Measurements from ENCODE around the gene FFAR3.

FFAR3 gene

DNA sequence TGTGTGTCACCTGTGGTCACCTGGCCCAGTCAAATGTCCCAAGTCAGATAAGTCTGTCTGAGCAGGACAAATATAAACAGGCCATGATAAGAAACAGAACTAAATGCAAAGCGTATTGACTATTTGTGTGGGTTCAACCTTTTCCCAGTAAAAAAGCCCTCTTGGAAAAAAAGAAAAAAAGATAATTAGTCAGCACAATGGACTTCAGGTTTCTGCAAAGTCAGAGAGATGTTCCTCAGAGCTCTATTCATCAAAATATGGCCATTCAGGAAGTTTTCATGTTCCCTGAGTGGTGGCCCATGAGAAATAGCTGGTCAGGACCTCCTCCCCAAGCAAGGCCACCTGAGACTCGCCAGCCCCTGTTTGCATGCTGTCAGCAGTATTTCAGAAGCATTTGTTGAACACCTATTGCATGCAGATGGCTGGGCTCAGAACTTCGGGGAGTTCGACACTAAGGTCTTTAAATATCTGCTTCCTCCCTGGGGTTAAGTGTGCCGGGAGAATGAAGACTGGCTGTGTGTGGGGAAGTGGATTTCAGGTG is 2.7 kb downstream of the FFAR3 start:
- H3K4me2 ChIP-seq (ENCODE audit: insufficient read depth, low read length), result no peak overlapping the region
- no peak for DNase-seq

DNA sequence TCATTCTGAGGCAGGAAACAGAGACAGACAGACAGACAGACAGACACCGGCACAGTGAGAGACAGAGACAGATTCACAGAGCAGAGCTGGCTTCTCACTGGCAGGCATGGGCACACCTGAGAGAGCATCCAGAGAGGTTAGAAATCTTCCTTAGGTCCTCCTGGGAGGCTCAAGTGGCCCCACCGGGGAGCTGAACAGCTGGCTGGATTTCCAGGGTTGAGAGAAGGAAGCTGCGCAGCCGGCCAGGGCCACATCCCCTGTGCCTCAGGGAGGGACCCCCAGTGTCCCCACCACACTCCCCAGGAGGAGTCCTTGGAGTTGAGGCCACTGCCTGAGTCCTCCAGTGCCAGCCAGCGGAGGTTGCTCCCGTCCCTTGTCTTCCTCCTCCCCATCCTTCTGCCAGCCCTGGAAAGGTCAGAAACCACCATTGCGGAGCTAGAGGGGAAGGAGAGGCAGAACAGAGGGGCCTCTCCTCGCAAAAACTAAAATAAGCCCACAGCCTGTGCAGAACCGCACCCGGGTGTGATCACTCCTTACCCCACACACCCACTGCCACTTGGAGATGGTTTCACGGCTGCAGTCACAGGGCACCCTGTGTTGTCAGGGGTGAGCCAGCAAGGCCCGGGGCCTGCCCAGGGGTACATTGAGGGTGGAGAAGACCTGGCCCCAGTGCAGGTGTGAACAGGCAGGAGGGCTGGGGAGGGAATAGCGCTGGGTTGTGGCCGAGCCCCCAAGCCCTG is 4.2 kb downstream of the FFAR3 start:
- H2AFZ ChIP-seq (ENCODE audit: low read depth, low read length), result no peak overlapping the region
- H3K4me3 ChIP-seq (ENCODE audit: low read depth in 1 of 2, low read length in 2 of 2), result no peak overlapping the region
- ATAC-seq (ENCODE audit: insufficient read depth, low read depth) (no peak), DNase-seq (no peak)
- H3K9ac ChIP-seq (ENCODE audit: low read depth, low read length), result no peak overlapping the region
- H3K4me1 ChIP-seq (ENCODE audit: insufficient read depth, low read length), result no peaks in the 10 kb centered on the region
- TF ChIP-seq EZH2 (IDR thresholded peaks at IDR 0.05; ENCODE audit: borderline replicate concordance, low read depth, low read length, severe bottlenecking), result no peak
- TF ChIP-seq, protein P1, sequence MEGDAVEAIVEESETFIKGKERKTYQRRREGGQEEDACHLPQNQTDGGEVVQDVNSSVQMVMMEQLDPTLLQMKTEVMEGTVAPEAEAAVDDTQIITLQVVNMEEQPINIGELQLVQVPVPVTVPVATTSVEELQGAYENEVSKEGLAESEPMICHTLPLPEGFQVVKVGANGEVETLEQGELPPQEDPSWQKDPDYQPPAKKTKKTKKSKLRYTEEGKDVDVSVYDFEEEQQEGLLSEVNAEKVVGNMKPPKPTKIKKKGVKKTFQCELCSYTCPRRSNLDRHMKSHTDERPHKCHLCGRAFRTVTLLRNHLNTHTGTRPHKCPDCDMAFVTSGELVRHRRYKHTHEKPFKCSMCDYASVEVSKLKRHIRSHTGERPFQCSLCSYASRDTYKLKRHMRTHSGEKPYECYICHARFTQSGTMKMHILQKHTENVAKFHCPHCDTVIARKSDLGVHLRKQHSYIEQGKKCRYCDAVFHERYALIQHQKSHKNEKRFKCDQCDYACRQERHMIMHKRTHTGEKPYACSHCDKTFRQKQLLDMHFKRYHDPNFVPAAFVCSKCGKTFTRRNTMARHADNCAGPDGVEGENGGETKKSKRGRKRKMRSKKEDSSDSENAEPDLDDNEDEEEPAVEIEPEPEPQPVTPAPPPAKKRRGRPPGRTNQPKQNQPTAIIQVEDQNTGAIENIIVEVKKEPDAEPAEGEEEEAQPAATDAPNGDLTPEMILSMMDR (IDR thresholded peaks at IDR 0.05; ENCODE audit: borderline replicate concordance, extremely low read depth, low read length, poor library complexity, severe bottlenecking), result no peak
- no peaks in the 10 kb centered on the region for H3K27me3 ChIP-seq (ENCODE audit: insufficient read depth, low read length, poor library complexity)
- no peaks in the 10 kb centered on the region for H3K36me3 ChIP-seq (ENCODE audit: insufficient read depth, low read length)
- no peak overlapping the region for H3K27ac ChIP-seq (ENCODE audit: low read length)
- no peaks in the 10 kb centered on the region for H4K20me1 ChIP-seq (ENCODE audit: insufficient read depth, low read length)
- no peak overlapping the region for H3K4me2 ChIP-seq (ENCODE audit: insufficient read depth, low read length)
- H3K9me3 ChIP-seq (ENCODE audit: insufficient read depth, low read length, severe bottlenecking), result no peaks in the 10 kb centered on the region
- H3K79me2 ChIP-seq (ENCODE audit: insufficient read depth, low read length), result no peaks in the 10 kb centered on the region

More for the DNA sequence above, 2.7 kb downstream of the FFAR3 start:
- no peak for ATAC-seq (ENCODE audit: insufficient read depth, low read depth)
- Histone ChIP-seq H3K27ac (ENCODE audit: low read length) (no peak overlapping the region), H3K9ac (ENCODE audit: low read depth, low read length) (no peak overlapping the region), H4K20me1 (ENCODE audit: insufficient read depth, low read length) (no peaks in the 10 kb centered on the region), H3K27me3 (ENCODE audit: insufficient read depth, low read length, poor library complexity) (no peaks in the 10 kb centered on the region), H2AFZ (ENCODE audit: low read depth, low read length) (no peak overlapping the region), H3K4me1 (ENCODE audit: insufficient read depth, low read length) (no peaks in the 10 kb centered on the region), H3K36me3 (ENCODE audit: insufficient read depth, low read length) (no peaks in the 10 kb centered on the region), H3K79me2 (ENCODE audit: insufficient read depth, low read length) (no peaks in the 10 kb centered on the region), H3K4me3 (ENCODE audit: low read depth in 1 of 2, low read length in 2 of 2) (no peak overlapping the region), H3K9me3 (ENCODE audit: insufficient read depth, low read length, severe bottlenecking) (no peaks in the 10 kb centered on the region)
- no peak for TF ChIP-seq EZH2 (IDR thresholded peaks at IDR 0.05; ENCODE audit: borderline replicate concordance, low read depth, low read length, severe bottlenecking)
- TF ChIP-seq, protein P1 (IDR thresholded peaks at IDR 0.05; ENCODE audit: borderline replicate concordance, extremely low read depth, low read length, poor library complexity, severe bottlenecking), result no peak

DNA sequence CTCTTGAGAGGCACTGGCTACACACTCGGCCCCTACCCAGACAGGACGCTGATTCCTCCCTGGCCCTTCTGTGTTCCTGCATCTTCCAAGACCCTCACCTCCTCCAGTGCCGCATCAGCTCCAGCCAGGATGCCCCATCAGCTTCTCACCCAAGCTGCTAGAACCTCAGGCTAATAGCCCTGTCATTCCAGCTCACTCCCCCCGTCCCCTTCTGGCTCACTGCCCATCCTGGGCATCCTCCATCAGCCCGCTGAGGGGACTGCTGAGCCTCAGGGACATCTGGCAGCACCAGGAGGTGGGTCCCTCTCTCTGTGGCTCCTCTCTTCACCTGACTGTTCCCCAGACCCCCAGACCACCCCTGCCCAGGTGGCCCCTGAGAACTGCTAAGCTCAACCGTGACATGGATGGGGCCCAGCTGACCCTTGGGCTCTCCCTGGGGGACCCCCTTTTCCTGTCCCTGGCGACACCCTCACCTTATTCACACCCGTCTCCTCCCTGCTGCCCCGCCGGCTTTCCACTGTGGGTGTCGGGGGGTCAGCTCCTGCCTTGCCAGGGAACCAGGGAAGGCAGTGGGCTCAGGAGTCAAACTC is 4.8 kb downstream of the FFAR3 start:
- H3K27me3 ChIP-seq (ENCODE audit: insufficient read depth, low read length, poor library complexity), result no peaks in the 10 kb centered on the region
- no peak for DNase-seq
- H3K4me1 ChIP-seq (ENCODE audit: insufficient read depth, low read length), result no peaks in the 10 kb centered on the region

More for the DNA sequence above, 4.8 kb downstream of the FFAR3 start:
- H2AFZ ChIP-seq (ENCODE audit: low read depth, low read length), result no peak overlapping the region
- no peak overlapping the region for H3K4me3 ChIP-seq (ENCODE audit: low read depth in 1 of 2, low read length in 2 of 2)
- H3K9me3 ChIP-seq (ENCODE audit: insufficient read depth, low read length, severe bottlenecking), result no peaks in the 10 kb centered on the region
- H3K4me2 ChIP-seq (ENCODE audit: insufficient read depth, low read length), result no peak overlapping the region
- no peaks in the 10 kb centered on the region for H3K36me3 ChIP-seq (ENCODE audit: insufficient read depth, low read length)
- H3K27ac ChIP-seq (ENCODE audit: low read length), result no peak overlapping the region
- H4K20me1 ChIP-seq (ENCODE audit: insufficient read depth, low read length), result no peaks in the 10 kb centered on the region
- TF ChIP-seq, protein P1 (IDR thresholded peaks at IDR 0.05; ENCODE audit: borderline replicate concordance, extremely low read depth, low read length, poor library complexity, severe bottlenecking), result no peak
- no peak for TF ChIP-seq EZH2 (IDR thresholded peaks at IDR 0.05; ENCODE audit: borderline replicate concordance, low read depth, low read length, severe bottlenecking)
- H3K9ac ChIP-seq (ENCODE audit: low read depth, low read length), result no peak overlapping the region
- no peak for ATAC-seq (ENCODE audit: insufficient read depth, low read depth)
- H3K79me2 ChIP-seq (ENCODE audit: insufficient read depth, low read length), result no peaks in the 10 kb centered on the region

Data from DND-41 (cell line).